GM23338 (cell line): ENCODE data around the gene ZNF490. TPM values are rescaled to one million over a fixed set of nuclear protein-coding genes. Genes with fewer than 3 reads are reported as not detected.

Experiments
- ATAC-seq: fragments of 200-7000 bp; cut with Tn5 transposase; 3 replicates; pipeline ENCODE4 v1.9.1; 2020
- DNase-seq: peaks from one replicate; pipeline ENCODE4 v3.0.0-alpha.2; 2015; ENCODE audit warnings: low spot score
- H2AFZ ChIP-seq: fragments of 200-600 bp; sonication (generic); 2 replicates; pipeline ENCODE4 v1.8.0; 2016; ENCODE audit warnings: antibody characterized with exemption, mild to moderate bottlenecking, moderate library complexity
- H3F3A ChIP-seq: fragments of 200-600 bp; sonication (generic); replicated peaks from 2 replicates; pipeline ENCODE4 v1.8.0; 2017; ENCODE audit warnings: antibody characterized with exemption, mixed run types, low read depth
- H3K27ac ChIP-seq: fragments of 200-600 bp; sonication (generic); 2 replicates; pipeline ENCODE4 v1.6.1; 2016; ENCODE audit warnings: low read depth
- H3K27me3 ChIP-seq: fragments of 200-600 bp; sonication (generic); 2 replicates; pipeline ENCODE4 v1.8.0; 2016; ENCODE audit warnings: mild to moderate bottlenecking, mixed run types, moderate library complexity; ENCODE audit not compliant: insufficient read depth
- H3K36me3 ChIP-seq: fragments of 200-600 bp; sonication (generic); 2 replicates; pipeline ENCODE4 v1.8.0; 2016; ENCODE audit warnings: mild to moderate bottlenecking; ENCODE audit not compliant: insufficient read depth
- H3K4me1 ChIP-seq: fragments of 200-600 bp; sonication (generic); 2 replicates; pipeline ENCODE4 v1.8.0; 2016; ENCODE audit warnings: mild to moderate bottlenecking, moderate library complexity; ENCODE audit not compliant: insufficient read depth
- H3K4me2 ChIP-seq: fragments of 200-600 bp; sonication (generic); 2 replicates; pipeline ENCODE4 v1.7.1; 2017; ENCODE audit warnings: mixed run types
- H3K4me3 ChIP-seq: fragments of 200-600 bp; sonication (generic); 2 replicates; pipeline ENCODE4 v1.6.1; 2016; ENCODE audit warnings: mixed run types
- H3K79me2 ChIP-seq: fragments of 200-600 bp; sonication (generic); replicated peaks from 2 replicates; pipeline ENCODE4 v1.8.0; 2017; ENCODE audit warnings: mild to moderate bottlenecking; ENCODE audit not compliant: insufficient read depth
- H3K9me2 ChIP-seq: fragments of 200-600 bp; sonication (generic); 2 replicates; pipeline ENCODE4 v1.8.0; 2017; ENCODE audit not compliant: insufficient read depth
- H4K20me1 ChIP-seq: fragments of 200-600 bp; sonication (generic); replicated peaks from 2 replicates; pipeline ENCODE4 v1.8.0; 2017; ENCODE audit warnings: mild to moderate bottlenecking; ENCODE audit not compliant: insufficient read depth
- H3K27ac Mint-ChIP-seq: 2 replicates; pipeline ENCODE4 v1.8.0; 2020; ENCODE audit warnings: inconsistent platforms, mild to moderate bottlenecking, moderate library complexity, mixed read lengths
- H3K27me3 Mint-ChIP-seq: 3 replicates; pipeline ENCODE4 v1.8.0; 2022; ENCODE audit warnings: low read depth, mild to moderate bottlenecking, moderate library complexity, mixed read lengths, inconsistent platforms; ENCODE audit not compliant: insufficient read depth, poor library complexity
- H3K36me3 Mint-ChIP-seq: 3 replicates; pipeline ENCODE4 v1.8.0; 2021; ENCODE audit warnings: low read depth, mild to moderate bottlenecking, inconsistent platforms, moderate library complexity, mixed read lengths
- H3K4me1 Mint-ChIP-seq: 3 replicates; pipeline ENCODE4 v1.8.0; 2020; ENCODE audit warnings: mild to moderate bottlenecking, inconsistent platforms, mixed read lengths
- H3K4me3 Mint-ChIP-seq: 3 replicates; pipeline ENCODE4 v1.8.0; 2021; ENCODE audit warnings: moderate library complexity, mild to moderate bottlenecking, inconsistent platforms, mixed read lengths
- H3K9me3 Mint-ChIP-seq: 3 replicates; pipeline ENCODE4 v1.8.0; 2020; ENCODE audit warnings: moderate library complexity, mild to moderate bottlenecking, inconsistent platforms, mixed read lengths
- CTCF ChIP-seq, 2 experiments: fragments of 200-600 bp in 1 of 2; sonication (generic) in 1 of 2; conservative IDR thresholded peaks; 2 replicates each; pipeline versions ENCODE4 v1.5.1 to v1.6.1; 2016 to 2017; ENCODE audit warnings: antibody characterized with exemption in 2 of 2, low read depth in 2 of 2, mild to moderate bottlenecking in 2 of 2, moderate library complexity in 1 of 2
- EZH2phosphoT487 ChIP-seq: fragments of 200-600 bp; sonication (generic); IDR thresholded peaks from one replicate; pipeline ENCODE4 v1.8.1; 2018; ENCODE audit warnings: antibody characterized with exemption; ENCODE audit not compliant: unreplicated experiment
- JUNB ChIP-seq: IDR thresholded peaks from one replicate; pipeline ENCODE4 v1.6.1; 2016; ENCODE audit warnings: antibody characterized with exemption; ENCODE audit not compliant: unreplicated experiment
- NANOG ChIP-seq: IDR thresholded peaks from 2 replicates; pipeline ENCODE4 v1.6.1; 2016; ENCODE audit warnings: antibody characterized with exemption, borderline replicate concordance
- POLR2AphosphoS5 ChIP-seq: IDR thresholded peaks from 2 replicates; pipeline ENCODE4 v1.6.1; 2016; ENCODE audit warnings: antibody characterized with exemption, low read depth
- REST ChIP-seq: IDR thresholded peaks from one replicate; pipeline ENCODE4 v1.6.1; 2018; ENCODE audit warnings: antibody characterized with exemption; ENCODE audit not compliant: unreplicated experiment
- STAT1 ChIP-seq: IDR thresholded peaks from one replicate; pipeline ENCODE4 v1.6.1; 2016; ENCODE audit warnings: antibody characterized with exemption; ENCODE audit not compliant: unreplicated experiment
- ZNF114 ChIP-seq: fragments of 250-450 bp; sonication (Bioruptor Pico); IDR thresholded peaks from 2 replicates; pipeline ENCODE4 v1.5.0; 2020; ENCODE audit warnings: mild to moderate bottlenecking, moderate library complexity
- ZNF331 ChIP-seq: fragments of 250-450 bp; sonication (Bioruptor Pico); IDR thresholded peaks from 2 replicates; pipeline ENCODE4 v1.5.0; 2020; ENCODE audit warnings: low read depth, mild to moderate bottlenecking, moderate library complexity
- ZNF462 ChIP-seq: fragments of 250-450 bp; sonication (Bioruptor Pico); IDR thresholded peaks from 2 replicates; pipeline ENCODE4 v1.5.0; 2020; ENCODE audit warnings: mild to moderate bottlenecking, moderate library complexity
- polyA plus RNA-seq: library from polyadenylated mRNA; unstranded; fragments of >200 nt; fragmentation: Nextera tagmentation; extraction: Ambion mirVana; gene quantifications from 2 replicates; pipeline ENCODE4 v1.2.1, GENCODE V29; 2016
- total RNA-seq: library from RNA; depleted of rRNA; stranded (reverse); fragments of >200 nt; shearing (Covaris generic); gene quantifications from 2 replicates; pipeline ENCODE4 v1.2.3, GENCODE V29; 2014
- TF ChIP-seq, protein P1 (sequence below): IDR thresholded peaks from 2 replicates; pipeline ENCODE4 v1.6.1; 2016; ENCODE audit warnings: antibody characterized with exemption

Gene ZNF490
- total and polyA plus RNA-seq, 2 experiments from 2014 or later, result 1.4 to 7.3 TPM

DNA sequence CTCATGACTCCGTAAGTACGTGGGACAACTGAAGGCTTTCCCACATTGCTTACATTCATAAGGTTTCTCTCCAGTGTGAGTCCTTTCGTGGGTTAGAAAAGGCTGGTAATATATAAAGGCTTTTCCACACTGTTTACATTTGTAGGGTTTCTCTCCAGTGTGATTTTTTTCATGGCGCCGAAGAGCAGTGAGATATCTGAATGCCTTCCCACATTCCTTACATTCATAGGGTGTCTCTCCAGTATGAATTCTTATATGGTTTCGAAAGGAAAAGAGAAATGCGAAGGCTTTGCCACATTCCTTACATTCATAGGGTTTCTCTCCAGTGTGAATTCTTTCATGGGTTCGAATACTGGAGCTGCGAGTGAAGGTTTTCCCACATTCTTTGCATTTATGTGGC, 29.5 kb downstream of the ZNF490 start (continued):
- no peak for TF ChIP-seq CTCF (conservative IDR thresholded peaks at IDR 0.05; ENCODE audit: low read depth in 2 of 2)
- no peak for TF ChIP-seq EZH2phosphoT487
- no peak for TF ChIP-seq ZNF114 (CRISPR knock-in tag)

DNA sequence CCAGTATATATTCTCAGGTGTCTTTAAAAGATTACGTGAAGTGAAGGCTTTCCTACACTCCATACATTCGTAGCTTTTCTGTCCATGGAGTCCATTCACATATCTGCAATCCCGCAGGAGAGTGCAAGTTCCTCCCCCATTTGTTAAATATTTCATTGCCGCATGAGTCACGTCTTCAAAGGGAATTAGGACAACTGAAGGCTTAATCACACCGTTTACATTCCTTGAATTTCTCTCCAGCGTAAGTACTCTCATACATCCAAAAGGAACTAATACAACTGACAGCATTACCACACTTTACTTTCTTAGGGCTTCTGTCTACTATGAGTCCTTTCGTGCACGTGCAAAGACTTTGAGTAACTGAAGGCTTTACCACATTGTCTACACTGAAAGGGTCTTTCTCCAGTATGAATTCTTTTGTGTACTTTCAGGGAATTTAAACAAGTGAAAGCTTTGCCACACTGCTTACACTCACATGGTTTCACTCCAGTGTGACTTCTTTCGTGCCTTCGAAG, 30.4 kb downstream of the ZNF490 start:
- Mint-ChIP-seq H3K4me3 (no peak overlapping the region), H3K27me3 (peaks cover 7% of the 10 kb centered on the region), H3K9me3 (peaks cover 55% of the 10 kb centered on the region), H3K4me1 (no peaks in the 10 kb centered on the region), H3K36me3 (peaks cover 66% of the 10 kb centered on the region), H3K27ac (no peak overlapping the region)
- DNase-seq (no peak), ATAC-seq (no peak)
- Histone ChIP-seq H3K4me1 (no peaks in the 10 kb centered on the region), H4K20me1 (no peaks in the 10 kb centered on the region; the same call in 1 of the 2 replicates), H3K27me3 (no peaks in the 10 kb centered on the region), H3K4me3 (no peak overlapping the region), H3K4me2 (no peak overlapping the region), H3K27ac (peak overlapping the region; percentile 39; the same call in 1 of the 2 replicates), H3K79me2 (no peaks in the 10 kb centered on the region), H3K9me2 (no peaks in the 10 kb centered on the region), H2AFZ (no peak overlapping the region), H3F3A (no peaks in the 10 kb centered on the region), H3K36me3 (peaks cover 26% of the 10 kb centered on the region)
- TF ChIP-seq, protein P1, sequence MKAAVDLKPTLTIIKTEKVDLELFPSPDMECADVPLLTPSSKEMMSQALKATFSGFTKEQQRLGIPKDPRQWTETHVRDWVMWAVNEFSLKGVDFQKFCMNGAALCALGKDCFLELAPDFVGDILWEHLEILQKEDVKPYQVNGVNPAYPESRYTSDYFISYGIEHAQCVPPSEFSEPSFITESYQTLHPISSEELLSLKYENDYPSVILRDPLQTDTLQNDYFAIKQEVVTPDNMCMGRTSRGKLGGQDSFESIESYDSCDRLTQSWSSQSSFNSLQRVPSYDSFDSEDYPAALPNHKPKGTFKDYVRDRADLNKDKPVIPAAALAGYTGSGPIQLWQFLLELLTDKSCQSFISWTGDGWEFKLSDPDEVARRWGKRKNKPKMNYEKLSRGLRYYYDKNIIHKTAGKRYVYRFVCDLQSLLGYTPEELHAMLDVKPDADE, result no peak
- TF ChIP-seq REST, result no peak
- TF ChIP-seq EZH2phosphoT487, result no peak
- TF ChIP-seq JUNB, result no peak
- TF ChIP-seq STAT1, result no peak
- no peak for TF ChIP-seq POLR2AphosphoS5
- no peak for TF ChIP-seq NANOG
- no peak for TF ChIP-seq ZNF462 (CRISPR knock-in tag)
- no peak for TF ChIP-seq ZNF114 (CRISPR knock-in tag)
- no peak for TF ChIP-seq ZNF331
